Endothelial cell of umbilical vein (primary cell): ENCODE measurements around the gene CABYR.

Experiments
- FOS ChIP-seq: IDR thresholded peaks from 2 replicates; pipeline ENCODE4 v1.6.1; 2011; ENCODE audit warnings: mild to moderate bottlenecking, low read length, moderate library complexity, borderline replicate concordance; ENCODE audit not compliant: insufficient read depth
- POLR2A ChIP-seq: IDR thresholded peaks from 2 replicates; pipeline ENCODE4 v1.6.1; 2012; ENCODE audit warnings: low read depth, mild to moderate bottlenecking, control low read depth, low read length
- TF ChIP-seq, protein P1 (sequence below), 2 donors: IDR thresholded peaks; 1 replicate in 1 of 2; 2 replicates in 1 of 2; pipeline ENCODE4 v1.5.1; 2011; ENCODE audit warnings: low read length in 2 of 2, mild to moderate bottlenecking in 2 of 2, moderate library complexity in 2 of 2, control low read depth in 1 of 2, inconsistent platforms in 1 of 2, low read depth in 1 of 2; ENCODE audit not compliant: insufficient read depth in 1 of 2; ENCODE audit errors: extremely low read depth in 1 of 2

DNA sequence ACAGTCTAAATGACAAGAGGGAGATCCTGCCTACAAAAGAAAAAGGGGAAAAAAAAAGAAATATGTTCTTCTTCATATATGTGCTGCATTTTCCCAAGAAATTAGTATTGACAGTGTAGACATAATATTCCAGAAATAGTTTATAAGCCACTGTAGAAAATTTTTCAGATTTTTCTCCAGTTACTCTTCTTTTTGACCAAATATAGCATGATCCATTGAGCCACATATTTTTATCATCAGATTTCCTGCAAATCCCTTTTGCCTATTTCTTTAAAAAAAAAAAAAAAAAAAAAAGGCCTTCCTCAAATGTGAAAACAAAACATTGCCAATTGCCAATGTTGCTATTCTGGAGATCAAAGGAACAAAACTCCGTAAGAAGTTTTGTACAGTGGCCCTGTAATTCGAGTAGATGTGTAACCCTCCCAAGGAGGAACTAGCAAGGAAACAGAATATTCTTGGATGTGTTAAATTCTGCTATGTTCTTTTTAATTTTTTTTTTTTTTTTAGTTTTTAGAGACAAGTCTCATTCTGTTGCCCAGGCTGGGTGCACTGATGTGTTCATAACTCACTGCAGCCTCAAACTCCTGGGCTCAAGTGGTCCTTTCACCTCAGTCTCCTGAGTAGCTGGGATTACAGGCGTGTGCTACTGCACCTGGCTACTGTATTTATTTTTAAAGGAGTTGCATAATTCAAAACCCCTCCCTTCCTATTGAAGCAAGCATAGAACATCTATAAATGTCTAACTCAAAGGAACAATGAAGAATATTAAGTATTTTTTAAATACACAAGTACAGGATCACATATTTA lies 12.5 kb upstream of the CABYR start:
- no peak for TF ChIP-seq POLR2A
- TF ChIP-seq, protein P1, sequence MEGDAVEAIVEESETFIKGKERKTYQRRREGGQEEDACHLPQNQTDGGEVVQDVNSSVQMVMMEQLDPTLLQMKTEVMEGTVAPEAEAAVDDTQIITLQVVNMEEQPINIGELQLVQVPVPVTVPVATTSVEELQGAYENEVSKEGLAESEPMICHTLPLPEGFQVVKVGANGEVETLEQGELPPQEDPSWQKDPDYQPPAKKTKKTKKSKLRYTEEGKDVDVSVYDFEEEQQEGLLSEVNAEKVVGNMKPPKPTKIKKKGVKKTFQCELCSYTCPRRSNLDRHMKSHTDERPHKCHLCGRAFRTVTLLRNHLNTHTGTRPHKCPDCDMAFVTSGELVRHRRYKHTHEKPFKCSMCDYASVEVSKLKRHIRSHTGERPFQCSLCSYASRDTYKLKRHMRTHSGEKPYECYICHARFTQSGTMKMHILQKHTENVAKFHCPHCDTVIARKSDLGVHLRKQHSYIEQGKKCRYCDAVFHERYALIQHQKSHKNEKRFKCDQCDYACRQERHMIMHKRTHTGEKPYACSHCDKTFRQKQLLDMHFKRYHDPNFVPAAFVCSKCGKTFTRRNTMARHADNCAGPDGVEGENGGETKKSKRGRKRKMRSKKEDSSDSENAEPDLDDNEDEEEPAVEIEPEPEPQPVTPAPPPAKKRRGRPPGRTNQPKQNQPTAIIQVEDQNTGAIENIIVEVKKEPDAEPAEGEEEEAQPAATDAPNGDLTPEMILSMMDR (IDR thresholded peaks at IDR 0.05; ENCODE audit: extremely low read depth in 1 of 2, insufficient read depth in 1 of 2, low read depth in 1 of 2, low read length in 2 of 2) = no peak
- TF ChIP-seq FOS = no peak
